ENCODE results near the gene SHB.

SHB gene

GRCh38 chr9:37939575-37940095 is 129.4 kb downstream of the SHB start:
- no peaks in the 10 kb centered on the region for H3K27me3 ChIP-seq (replicated peaks; ENCODE audit: control insufficient read depth, insufficient read depth, low read length)
- DNase-seq (ENCODE audit: extremely low read depth, insufficient read length) = no peak
- no peak for TF ChIP-seq CTCF (IDR thresholded peaks at IDR 0.05; ENCODE audit: insufficient read depth, low read length, poor library complexity, severe bottlenecking)
- no peaks in the 10 kb centered on the region for H3K36me3 ChIP-seq (ENCODE audit: control insufficient read depth, insufficient read depth, low read length)
- no peak overlapping the region for H3K4me3 ChIP-seq (replicated peaks; ENCODE audit: low read depth, low read length)

- Histone ChIP-seq H3K27me3 (replicated peaks; ENCODE audit: control insufficient read depth, insufficient read depth, low read length) (no peaks in the 10 kb centered on the region), H3K36me3 (ENCODE audit: control insufficient read depth, insufficient read depth, low read length) (no peaks in the 10 kb centered on the region), H3K4me3 (replicated peaks; ENCODE audit: low read depth, low read length) (no peak overlapping the region)
- no peak for DNase-seq (ENCODE audit: extremely low read depth, insufficient read length)
- TF ChIP-seq CTCF (IDR thresholded peaks at IDR 0.05; ENCODE audit: insufficient read depth, low read length, poor library complexity, severe bottlenecking) = no peak
Observed at GRCh38 chr9:37938121-37938891, 130.7 kb downstream of the SHB start.

- H3K36me3 ChIP-seq (ENCODE audit: control insufficient read depth, insufficient read depth, low read length) = no peaks in the 10 kb centered on the region
- H3K27me3 ChIP-seq (replicated peaks; ENCODE audit: control insufficient read depth, insufficient read depth, low read length) = no peaks in the 10 kb centered on the region
- TF ChIP-seq CTCF (IDR thresholded peaks at IDR 0.05; ENCODE audit: insufficient read depth, low read length, poor library complexity, severe bottlenecking) = no peak
- H3K4me3 ChIP-seq (replicated peaks; ENCODE audit: low read depth, low read length) = no peak overlapping the region
- DNase-seq (ENCODE audit: extremely low read depth, insufficient read length) = no peak
Observed at GRCh38 chr9:37937366-37937765, 131.7 kb downstream of the SHB start.

GRCh38 chr9:37936965-37937364 is 132.1 kb downstream of the SHB start:
- no peak overlapping the region for H3K4me3 ChIP-seq (replicated peaks; ENCODE audit: low read depth, low read length)
- H3K36me3 ChIP-seq (ENCODE audit: control insufficient read depth, insufficient read depth, low read length) = no peaks in the 10 kb centered on the region
- H3K27me3 ChIP-seq (replicated peaks; ENCODE audit: control insufficient read depth, insufficient read depth, low read length) = no peaks in the 10 kb centered on the region
- no peak for TF ChIP-seq CTCF (IDR thresholded peaks at IDR 0.05; ENCODE audit: insufficient read depth, low read length, poor library complexity, severe bottlenecking)
- no peak for DNase-seq (ENCODE audit: extremely low read depth, insufficient read length)

- no peak for TF ChIP-seq CTCF (IDR thresholded peaks at IDR 0.05; ENCODE audit: insufficient read depth, low read length, poor library complexity, severe bottlenecking)
- Histone ChIP-seq H3K27me3 (replicated peaks; ENCODE audit: control insufficient read depth, insufficient read depth, low read length) (no peaks in the 10 kb centered on the region), H3K4me3 (replicated peaks; ENCODE audit: low read depth, low read length) (no peak overlapping the region), H3K36me3 (ENCODE audit: control insufficient read depth, insufficient read depth, low read length) (no peaks in the 10 kb centered on the region)
- no peak for DNase-seq (ENCODE audit: extremely low read depth, insufficient read length)
Observed at GRCh38 chr9:37936376-37936775, 132.7 kb downstream of the SHB start.

Measured in GM06990 (cell line).